HepG2 (cell line): ENCODE results near the gene SAP25. TPM values are rescaled to one million over a fixed set of nuclear protein-coding genes. Genes with fewer than 3 reads are reported as not detected.

Experiments used
- ARID2 ChIP-seq: sonication (generic); formaldehyde crosslinking; IDR thresholded peaks from 2 replicates; pipeline ENCODE4 v1.8.1; 2022; ENCODE audit warnings: mild to moderate bottlenecking, missing genetic modification reagents, borderline replicate concordance
- ARNT2 ChIP-seq: sonication (generic); formaldehyde crosslinking; IDR thresholded peaks from 2 replicates; pipeline ENCODE4 v1.8.0; 2022; ENCODE audit warnings: mild to moderate bottlenecking, low read depth, missing genetic modification reagents, moderate library complexity
- FOXO1 ChIP-seq: sonication (generic); formaldehyde crosslinking; IDR thresholded peaks from 2 replicates; pipeline ENCODE4 v1.4.0; 2020; ENCODE audit warnings: missing genetic modification reagents
- HOXA5 ChIP-seq: sonication (generic); formaldehyde crosslinking; IDR thresholded peaks from 2 replicates; pipeline ENCODE4 v1.4.0; 2020; ENCODE audit warnings: missing genetic modification reagents
- MYC ChIP-seq: sonication (generic); formaldehyde crosslinking; IDR thresholded peaks from 2 replicates; pipeline ENCODE4 v1.9.0; 2021; ENCODE audit warnings: missing genetic modification reagents, borderline replicate concordance
- NFYB ChIP-seq: sonication (generic); formaldehyde crosslinking; IDR thresholded peaks from 2 replicates; pipeline ENCODE4 v1.4.0; 2020; ENCODE audit warnings: missing genetic modification reagents
- NR2C2 ChIP-seq: sonication (generic); formaldehyde crosslinking; IDR thresholded peaks from 2 replicates; pipeline ENCODE4 v1.4.0; 2020; ENCODE audit warnings: missing genetic modification reagents, mild to moderate bottlenecking, moderate library complexity, borderline replicate concordance
- POLR2A ChIP-seq, 2 experiments: IDR thresholded peaks; 2 replicates each; pipeline ENCODE4 v1.6.1; 2011; ENCODE audit warnings: low read depth in 2 of 2, low read length in 2 of 2, mild to moderate bottlenecking in 1 of 2, moderate library complexity in 1 of 2; ENCODE audit not compliant: insufficient read depth in 1 of 2
- REPIN1 ChIP-seq: sonication (generic); formaldehyde crosslinking; IDR thresholded peaks from 2 replicates; pipeline ENCODE4 v1.8.0; 2022; ENCODE audit warnings: missing genetic modification reagents, low read depth, mild to moderate bottlenecking, borderline replicate concordance
- SMC3 ChIP-seq: IDR thresholded peaks from 2 replicates; pipeline ENCODE4 v1.6.1; 2011; ENCODE audit warnings: low read length, improper control_type of control experiment
- SP2 ChIP-seq: sonication (generic); formaldehyde crosslinking; IDR thresholded peaks from 2 replicates; pipeline ENCODE4 v1.5.1; 2020; ENCODE audit warnings: mild to moderate bottlenecking, missing genetic modification reagents
- TP53 ChIP-seq: sonication (generic); formaldehyde crosslinking; conservative IDR thresholded peaks from 2 replicates; pipeline ENCODE4 v1.4.0; 2020; ENCODE audit warnings: missing genetic modification reagents
- WIZ ChIP-seq: sonication (generic); formaldehyde crosslinking; IDR thresholded peaks from 2 replicates; pipeline ENCODE4 v1.5.1; 2020; ENCODE audit warnings: mild to moderate bottlenecking, missing genetic modification reagents
- ZBTB42 ChIP-seq: sonication (generic); formaldehyde crosslinking; IDR thresholded peaks from 2 replicates; pipeline ENCODE4 v1.5.0; 2020; ENCODE audit warnings: mild to moderate bottlenecking, missing genetic modification reagents
- ZNF17 ChIP-seq: sonication (generic); formaldehyde crosslinking; IDR thresholded peaks from 2 replicates; pipeline ENCODE4 v1.5.0; 2020; ENCODE audit warnings: mild to moderate bottlenecking, missing genetic modification reagents
- ZNF350 ChIP-seq: sonication (generic); formaldehyde crosslinking; IDR thresholded peaks from 2 replicates; pipeline ENCODE4 v1.4.0; 2020; ENCODE audit warnings: mild to moderate bottlenecking, low read depth, missing genetic modification reagents, borderline replicate concordance
- ZNF451 ChIP-seq: sonication (generic); formaldehyde crosslinking; IDR thresholded peaks from 2 replicates; pipeline ENCODE4 v1.5.0; 2020; ENCODE audit warnings: mild to moderate bottlenecking, missing genetic modification reagents
- ZNF746 ChIP-seq: sonication (generic); formaldehyde crosslinking; IDR thresholded peaks from 2 replicates; pipeline ENCODE4 v1.8.0; 2022; ENCODE audit warnings: mild to moderate bottlenecking, missing genetic modification reagents
- ZNF790 ChIP-seq: sonication (generic); formaldehyde crosslinking; IDR thresholded peaks from 2 replicates; pipeline ENCODE4 v1.8.0; 2022; ENCODE audit warnings: missing genetic modification reagents, mild to moderate bottlenecking, borderline replicate concordance
- ZSCAN22 ChIP-seq: sonication (generic); formaldehyde crosslinking; IDR thresholded peaks from 2 replicates; pipeline ENCODE4 v1.4.0; 2020; ENCODE audit warnings: mild to moderate bottlenecking, missing genetic modification reagents
- polyA plus RNA-seq, 8 experiments: library from polyadenylated mRNA; depleted of rRNA in 3 of 8; stranded (reverse) in 7 of 8; unstranded in 1 of 8; fragments of >200 nt; fragmentation: Illumina TruSeq in 4 of 8; extraction: Trizol in 4 of 8; gene quantifications; 2 replicates each; pipeline versions ENCODE4 v1.2.1 to v1.2.3, GENCODE V29; 2011 to 2016; ENCODE audit warnings: low read depth in 4 of 8, missing spikeins in 1 of 8, mixed read lengths in 1 of 8; ENCODE audit not compliant: insufficient read depth in 1 of 8
- total RNA-seq, 5 experiments: library from RNA; depleted of rRNA; stranded (reverse); fragments of >200 nt; fragmentation: Illumina TruSeq; extraction: Trizol; gene quantifications; 2 replicates each; pipeline ENCODE4 v1.2.3, GENCODE V29; 2016; ENCODE audit warnings: low read depth in 1 of 5
- TF ChIP-seq, protein P1 (sequence below): fragments of 450-650 bp; IDR thresholded peaks from 2 replicates; pipeline ENCODE4 v1.6.1; 2017; ENCODE audit warnings: mild to moderate bottlenecking
- TF ChIP-seq, protein P2 (sequence below): sonication (generic); formaldehyde crosslinking; IDR thresholded peaks from 2 replicates; pipeline ENCODE4 v1.9.0; 2022; ENCODE audit warnings: low read depth, missing genetic modification reagents
- TF ChIP-seq, protein P3 (sequence below): IDR thresholded peaks from 2 replicates; pipeline ENCODE4 v1.6.1; 2012; ENCODE audit warnings: inconsistent platforms
- TF ChIP-seq, protein P4 (sequence below): sonication (generic); formaldehyde crosslinking; IDR thresholded peaks from 2 replicates; pipeline ENCODE4 v1.4.0; 2020; ENCODE audit warnings: missing genetic modification reagents, borderline replicate concordance
- TF ChIP-seq, protein P5 (sequence below): IDR thresholded peaks from 2 replicates; pipeline ENCODE4 v1.6.1; 2018; ENCODE audit warnings: missing genetic modification reagents

SAP25 gene
- total and polyA plus RNA-seq, 2 of the 13 experiments (the other 11 are each of a cell fraction or from before 2014, with no cell fraction given), result 0.15 to 0.20 TPM

DNA sequence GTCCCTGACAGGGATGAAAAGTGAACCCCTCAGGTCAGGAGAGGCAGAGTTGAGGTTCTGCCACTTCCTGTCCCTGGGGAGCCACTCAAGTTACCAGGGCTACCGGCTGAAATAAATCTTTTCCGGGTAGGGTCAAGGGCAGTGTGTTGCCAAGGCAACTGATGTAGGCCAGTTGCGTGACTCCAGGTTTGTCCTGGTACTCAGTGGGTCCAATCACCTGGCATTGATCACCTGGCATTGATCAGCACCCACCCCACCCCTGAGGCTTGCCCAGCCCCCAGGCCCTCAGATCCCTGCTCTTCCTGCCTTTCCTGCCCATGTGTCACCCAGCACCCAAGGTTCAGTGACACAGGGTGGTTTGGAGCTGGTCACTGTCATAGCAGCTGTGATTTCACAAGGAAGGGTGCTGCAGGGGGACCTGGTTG is 5.9 kb downstream of the SAP25 start (continued):
- TF ChIP-seq, protein P1, sequence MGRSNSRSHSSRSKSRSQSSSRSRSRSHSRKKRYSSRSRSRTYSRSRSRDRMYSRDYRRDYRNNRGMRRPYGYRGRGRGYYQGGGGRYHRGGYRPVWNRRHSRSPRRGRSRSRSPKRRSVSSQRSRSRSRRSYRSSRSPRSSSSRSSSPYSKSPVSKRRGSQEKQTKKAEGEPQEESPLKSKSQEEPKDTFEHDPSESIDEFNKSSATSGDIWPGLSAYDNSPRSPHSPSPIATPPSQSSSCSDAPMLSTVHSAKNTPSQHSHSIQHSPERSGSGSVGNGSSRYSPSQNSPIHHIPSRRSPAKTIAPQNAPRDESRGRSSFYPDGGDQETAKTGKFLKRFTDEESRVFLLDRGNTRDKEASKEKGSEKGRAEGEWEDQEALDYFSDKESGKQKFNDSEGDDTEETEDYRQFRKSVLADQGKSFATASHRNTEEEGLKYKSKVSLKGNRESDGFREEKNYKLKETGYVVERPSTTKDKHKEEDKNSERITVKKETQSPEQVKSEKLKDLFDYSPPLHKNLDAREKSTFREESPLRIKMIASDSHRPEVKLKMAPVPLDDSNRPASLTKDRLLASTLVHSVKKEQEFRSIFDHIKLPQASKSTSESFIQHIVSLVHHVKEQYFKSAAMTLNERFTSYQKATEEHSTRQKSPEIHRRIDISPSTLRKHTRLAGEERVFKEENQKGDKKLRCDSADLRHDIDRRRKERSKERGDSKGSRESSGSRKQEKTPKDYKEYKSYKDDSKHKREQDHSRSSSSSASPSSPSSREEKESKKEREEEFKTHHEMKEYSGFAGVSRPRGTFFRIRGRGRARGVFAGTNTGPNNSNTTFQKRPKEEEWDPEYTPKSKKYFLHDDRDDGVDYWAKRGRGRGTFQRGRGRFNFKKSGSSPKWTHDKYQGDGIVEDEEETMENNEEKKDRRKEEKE, result no peak
- TF ChIP-seq, protein P2, sequence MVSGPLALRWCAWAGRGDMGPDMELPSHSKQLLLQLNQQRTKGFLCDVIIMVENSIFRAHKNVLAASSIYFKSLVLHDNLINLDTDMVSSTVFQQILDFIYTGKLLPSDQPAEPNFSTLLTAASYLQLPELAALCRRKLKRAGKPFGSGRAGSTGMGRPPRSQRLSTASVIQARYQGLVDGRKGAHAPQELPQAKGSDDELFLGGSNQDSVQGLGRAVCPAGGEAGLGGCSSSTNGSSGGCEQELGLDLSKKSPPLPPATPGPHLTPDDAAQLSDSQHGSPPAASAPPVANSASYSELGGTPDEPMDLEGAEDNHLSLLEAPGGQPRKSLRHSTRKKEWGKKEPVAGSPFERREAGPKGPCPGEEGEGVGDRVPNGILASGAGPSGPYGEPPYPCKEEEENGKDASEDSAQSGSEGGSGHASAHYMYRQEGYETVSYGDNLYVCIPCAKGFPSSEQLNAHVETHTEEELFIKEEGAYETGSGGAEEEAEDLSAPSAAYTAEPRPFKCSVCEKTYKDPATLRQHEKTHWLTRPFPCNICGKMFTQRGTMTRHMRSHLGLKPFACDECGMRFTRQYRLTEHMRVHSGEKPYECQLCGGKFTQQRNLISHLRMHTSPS, result 0 out of 2 replicates have a peak, but pooled peaks have one; percentile 42
- TF ChIP-seq SMC3 (no peak), NFYB (CRISPR knock-in tag) (no peak), ZSCAN22 (CRISPR knock-in tag) (no peak), NR2C2 (peak; percentile 87; the same call in 1 of the 2 replicates), POLR2A (IDR thresholded peaks at IDR 0.05; ENCODE audit: insufficient read depth in 1 of 2, low read depth in 2 of 2, low read length in 2 of 2) (0 out of 4 replicates have a peak, but pooled peaks of 1 of the 2 experiments have one; percentile 10), FOXO1 (CRISPR knock-in tag) (no peak), HOXA5 (peak; percentile 19; the same call in 1 of the 2 replicates), ZNF350 (CRISPR knock-in tag) (0 out of 2 replicates have a peak, but pooled peaks have one; percentile 13), ARID2 (peak; percentile 92), ZBTB42 (CRISPR knock-in tag) (no peak), ZNF790 (CRISPR knock-in tag) (no peak), ZNF451 (CRISPR knock-in tag) (no peak), SP2 (CRISPR knock-in tag) (no peak), MYC (no peak), WIZ (CRISPR knock-in tag) (0 out of 2 replicates have a peak, but pooled peaks have one; percentile 19), ZNF17 (CRISPR knock-in tag) (0 out of 2 replicates have a peak, but pooled peaks have one; percentile 20), ZNF746 (CRISPR knock-in tag) (0 out of 2 replicates have a peak, but pooled peaks have one; percentile 20), TP53 (CRISPR knock-in tag) (no peak; the same call in 1 of the 2 replicates), REPIN1 (CRISPR knock-in tag) (no peak), ARNT2 (CRISPR knock-in tag) (peak; percentile 12; the same call in 1 of the 2 replicates)
- TF ChIP-seq, protein P3, sequence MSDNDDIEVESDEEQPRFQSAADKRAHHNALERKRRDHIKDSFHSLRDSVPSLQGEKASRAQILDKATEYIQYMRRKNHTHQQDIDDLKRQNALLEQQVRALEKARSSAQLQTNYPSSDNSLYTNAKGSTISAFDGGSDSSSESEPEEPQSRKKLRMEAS, result no peak
- TF ChIP-seq, protein P4, sequence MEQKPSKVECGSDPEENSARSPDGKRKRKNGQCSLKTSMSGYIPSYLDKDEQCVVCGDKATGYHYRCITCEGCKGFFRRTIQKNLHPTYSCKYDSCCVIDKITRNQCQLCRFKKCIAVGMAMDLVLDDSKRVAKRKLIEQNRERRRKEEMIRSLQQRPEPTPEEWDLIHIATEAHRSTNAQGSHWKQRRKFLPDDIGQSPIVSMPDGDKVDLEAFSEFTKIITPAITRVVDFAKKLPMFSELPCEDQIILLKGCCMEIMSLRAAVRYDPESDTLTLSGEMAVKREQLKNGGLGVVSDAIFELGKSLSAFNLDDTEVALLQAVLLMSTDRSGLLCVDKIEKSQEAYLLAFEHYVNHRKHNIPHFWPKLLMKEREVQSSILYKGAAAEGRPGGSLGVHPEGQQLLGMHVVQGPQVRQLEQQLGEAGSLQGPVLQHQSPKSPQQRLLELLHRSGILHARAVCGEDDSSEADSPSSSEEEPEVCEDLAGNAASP (CRISPR knock-in tag), result no peak
- TF ChIP-seq, protein P5, sequence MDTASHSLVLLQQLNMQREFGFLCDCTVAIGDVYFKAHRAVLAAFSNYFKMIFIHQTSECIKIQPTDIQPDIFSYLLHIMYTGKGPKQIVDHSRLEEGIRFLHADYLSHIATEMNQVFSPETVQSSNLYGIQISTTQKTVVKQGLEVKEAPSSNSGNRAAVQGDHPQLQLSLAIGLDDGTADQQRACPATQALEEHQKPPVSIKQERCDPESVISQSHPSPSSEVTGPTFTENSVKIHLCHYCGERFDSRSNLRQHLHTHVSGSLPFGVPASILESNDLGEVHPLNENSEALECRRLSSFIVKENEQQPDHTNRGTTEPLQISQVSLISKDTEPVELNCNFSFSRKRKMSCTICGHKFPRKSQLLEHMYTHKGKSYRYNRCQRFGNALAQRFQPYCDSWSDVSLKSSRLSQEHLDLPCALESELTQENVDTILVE (CRISPR knock-in tag), result no peak
